Stimulated activated CD4-positive, alpha-beta T cell treated with anti-CD3 and anti-CD28 coated beads, Interleukin-2, amount 100 ng/mL, for 24 hours (primary cell): ENCODE results near the gene COG3.

Source experiments
- DNase-seq, 2 donors: peaks; one replicate each; pipeline ENCODE4 v3.0.0-alpha.2; 2020

The COG3 gene

DNA sequence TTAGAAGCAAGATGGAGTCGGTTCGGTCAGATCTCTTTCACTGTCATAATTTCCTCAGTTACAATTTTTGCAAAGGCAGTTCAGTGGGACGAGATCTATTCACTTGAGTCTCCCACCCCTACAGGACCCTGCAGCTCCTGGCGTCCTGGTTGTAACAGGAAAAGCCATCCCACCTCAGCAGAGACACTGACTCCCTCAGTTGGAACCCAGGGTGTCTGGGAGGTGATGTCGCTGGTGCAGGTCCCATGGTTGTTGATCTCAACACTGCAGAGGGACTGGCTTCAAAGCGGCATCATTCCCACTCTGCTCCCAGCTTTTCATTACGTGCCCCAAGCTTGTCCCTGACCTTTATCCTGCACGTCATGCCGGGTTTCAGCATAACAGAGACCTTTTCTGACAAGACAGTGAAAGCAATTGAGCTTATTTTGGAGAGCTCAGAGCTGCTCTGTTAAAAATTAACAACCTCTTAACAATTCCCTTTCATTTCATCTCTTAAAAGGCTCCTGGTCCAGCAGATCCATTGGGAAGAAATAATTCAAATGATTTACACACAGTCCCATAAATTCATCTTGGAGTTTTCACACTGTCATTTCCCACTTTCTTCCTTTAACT, 17.6 kb upstream of the COG3 start:
- no peak for DNase-seq

DNA sequence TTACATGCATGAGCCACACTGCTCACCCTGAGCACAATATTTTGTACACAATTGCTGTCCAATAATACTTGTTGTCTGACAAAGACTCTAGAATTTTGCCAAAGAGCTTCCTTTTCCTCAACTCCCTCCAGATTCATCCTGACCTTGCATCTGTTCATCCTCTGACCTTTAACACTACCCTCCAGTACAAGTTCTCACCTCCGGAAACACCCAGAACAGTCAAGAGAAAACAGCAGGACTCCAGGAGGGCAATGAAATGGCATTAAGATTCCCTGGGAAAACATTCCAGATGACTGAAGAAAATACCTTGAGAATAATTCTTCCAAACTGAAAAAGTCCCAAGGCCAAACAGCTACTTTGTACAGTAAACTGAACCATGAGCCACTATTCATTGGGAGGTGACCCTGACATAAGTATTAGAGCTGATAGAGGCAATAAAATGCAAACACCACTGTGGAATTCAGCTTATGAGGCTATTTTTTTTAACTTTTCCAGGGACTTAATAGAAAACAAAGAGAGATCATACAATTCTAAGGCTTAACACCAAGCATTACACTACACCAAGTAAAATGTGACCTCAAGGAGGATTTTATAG, 15.7 kb upstream of the COG3 start:
- no peak for DNase-seq

DNA sequence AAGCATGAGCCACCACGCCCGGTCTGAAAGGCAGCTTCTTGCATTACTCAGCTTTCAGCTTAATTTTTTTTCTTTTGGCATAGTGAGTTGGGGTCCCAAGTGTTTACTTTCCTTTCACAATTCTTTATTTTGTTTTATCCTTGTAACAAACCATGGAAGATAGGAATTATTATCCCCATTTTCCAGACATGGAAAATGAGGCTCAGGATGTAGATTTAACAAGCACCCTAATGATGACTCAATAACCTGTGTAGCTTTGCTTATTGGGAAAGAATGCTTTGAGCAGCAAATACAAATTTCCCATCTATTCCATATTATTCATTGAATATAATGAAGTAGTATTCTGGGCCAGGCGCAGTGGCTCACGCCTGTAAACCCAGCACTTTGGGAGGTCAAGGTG, 13.5 kb upstream of the COG3 start:
- DNase-seq = no peak

DNA sequence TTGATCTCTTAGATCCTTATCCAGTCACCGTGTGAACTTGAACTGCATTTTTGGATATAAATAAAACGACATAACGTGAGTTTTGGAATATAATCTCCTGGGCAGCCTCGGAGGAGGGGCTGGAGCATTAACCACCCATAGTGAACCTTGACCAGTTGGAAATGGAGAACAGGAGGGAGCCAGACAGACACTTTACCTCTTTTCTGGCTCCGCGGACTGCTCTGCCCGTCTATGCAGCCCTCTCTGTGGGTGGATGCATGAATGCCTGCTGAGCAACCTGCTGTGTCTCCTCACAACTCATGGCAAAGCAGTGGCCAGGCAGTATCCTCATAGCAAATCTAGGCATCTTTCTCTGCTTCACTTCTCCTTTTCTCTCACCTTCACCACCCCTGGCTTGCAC, 10.5 kb upstream of the COG3 start:
- no peak for DNase-seq

DNA sequence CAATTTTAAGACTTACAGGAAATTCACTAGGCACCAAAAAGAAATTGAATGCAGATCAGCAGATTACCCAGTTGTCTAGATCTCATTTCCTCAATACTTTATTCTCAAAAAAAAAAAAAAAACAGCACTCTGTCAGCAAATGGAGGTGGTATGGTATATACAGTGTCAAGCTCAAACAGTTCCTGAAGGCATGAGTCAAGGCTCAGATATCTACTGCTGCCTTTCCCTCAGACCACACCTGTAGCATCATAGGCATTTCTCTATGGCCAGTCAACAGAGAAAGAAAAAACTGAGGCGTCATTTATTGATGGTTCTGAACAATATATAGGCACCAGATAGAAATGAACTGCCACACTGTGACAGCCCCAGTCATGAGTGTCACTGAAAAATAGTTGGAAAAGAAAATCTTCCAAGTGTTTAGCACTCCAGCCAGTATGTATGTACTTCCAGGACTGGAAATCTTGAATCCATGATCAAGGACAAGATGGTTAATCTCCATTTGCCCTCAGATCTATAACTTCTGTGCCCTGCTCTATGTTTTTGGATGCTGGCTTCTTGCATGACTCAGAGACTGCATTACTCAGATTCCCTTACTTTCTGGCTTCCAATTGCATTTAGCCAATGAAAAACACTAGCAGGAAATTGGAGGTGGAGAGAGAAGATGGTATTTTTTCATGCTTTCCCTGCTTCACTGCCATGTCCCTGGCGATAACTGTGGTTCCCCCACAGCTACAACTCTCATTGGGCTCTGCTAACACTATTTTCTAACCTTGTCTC, 8.4 kb upstream of the COG3 start:
- no peak for DNase-seq

DNA sequence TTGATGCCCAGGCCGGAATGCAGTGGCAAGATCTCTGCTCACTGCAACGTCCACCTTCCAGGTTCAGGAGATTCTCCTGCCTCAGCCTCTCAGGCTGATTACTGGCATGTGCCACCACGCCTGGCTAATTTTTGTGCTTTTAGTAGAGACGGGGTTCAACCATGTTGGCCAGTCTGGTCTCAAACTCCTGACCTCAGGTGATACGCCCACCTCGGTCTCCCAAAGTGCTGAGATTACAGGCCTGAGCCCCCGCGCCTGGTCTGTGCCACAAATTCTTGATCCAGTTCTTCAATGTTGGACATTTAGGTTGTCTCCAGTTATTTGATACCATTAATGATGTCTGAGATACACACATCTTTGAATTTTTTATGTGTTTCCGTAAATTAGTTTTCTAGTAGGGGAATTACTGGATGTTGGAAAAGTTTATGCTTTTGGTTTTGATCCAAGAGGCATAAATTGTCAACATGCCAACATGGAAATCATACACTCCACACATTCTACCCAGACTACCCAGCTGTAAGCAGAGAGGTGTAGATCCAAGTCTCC, 525 bp upstream of the COG3 start:
- DNase-seq = no peak

DNA sequence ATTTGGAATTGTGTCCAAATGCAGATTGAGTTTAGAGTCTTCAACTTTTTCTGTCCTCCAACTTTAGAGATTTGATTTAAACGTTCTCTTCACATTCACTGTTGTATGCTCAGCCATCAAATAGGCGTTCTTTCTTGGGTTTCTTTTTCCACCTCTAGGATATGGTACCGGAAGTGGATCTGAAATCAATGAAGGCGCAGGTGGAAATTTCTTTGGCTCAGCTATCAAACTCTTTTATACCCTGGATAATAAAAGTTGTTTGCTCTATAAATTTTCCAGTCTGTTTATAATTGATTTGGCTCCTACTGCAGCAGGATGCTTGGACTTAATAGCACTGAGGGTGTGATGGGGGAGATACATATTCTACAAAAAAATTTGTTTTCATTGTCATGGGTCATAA, 1.6 kb downstream of the COG3 start:
- no peak for DNase-seq

DNA sequence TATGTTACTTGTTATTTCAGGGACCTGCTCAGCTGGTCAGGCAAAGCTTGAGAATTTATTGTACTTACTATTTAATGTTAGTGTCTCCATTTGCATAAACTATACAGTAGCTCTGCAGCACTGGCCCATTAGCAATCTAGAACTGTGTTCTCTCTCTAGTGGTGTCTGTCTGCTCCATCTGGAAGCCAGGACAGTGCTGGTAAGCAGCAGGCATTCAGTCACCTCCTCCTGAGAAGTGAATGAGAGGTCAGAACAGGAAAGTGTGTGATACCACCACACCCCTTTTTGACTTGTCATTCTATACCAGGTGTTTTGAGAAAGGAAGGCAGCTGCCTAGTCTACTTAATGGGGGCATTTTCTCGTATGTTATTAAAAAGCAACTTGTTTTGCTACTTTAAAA, 3.9 kb downstream of the COG3 start:
- DNase-seq = no peak

DNA sequence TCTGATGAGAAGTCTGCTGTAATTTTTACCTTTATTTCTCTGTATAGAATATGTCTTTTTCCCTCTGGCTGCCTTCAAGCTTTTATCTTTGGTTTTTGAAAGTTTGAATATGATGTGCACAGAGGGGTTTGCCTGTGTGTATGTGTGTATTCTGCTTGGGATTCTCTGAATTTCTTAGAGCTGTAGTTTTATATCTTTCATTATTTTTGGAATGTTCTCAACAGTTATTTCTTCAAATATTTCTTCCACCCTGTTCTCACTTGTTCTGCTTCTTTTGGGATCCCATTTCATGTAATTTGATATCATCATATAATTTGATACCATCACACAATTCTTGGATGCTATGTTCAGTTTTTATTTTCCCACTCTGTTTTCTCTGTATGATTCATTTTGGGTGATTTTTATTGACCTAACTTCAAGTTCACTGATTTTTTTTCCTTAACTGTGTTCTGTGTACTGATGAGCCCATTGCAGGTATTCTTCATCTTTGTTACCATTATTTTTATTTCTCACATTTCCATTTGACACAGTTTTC, 7.5 kb downstream of the COG3 start:
- DNase-seq = no peak

DNA sequence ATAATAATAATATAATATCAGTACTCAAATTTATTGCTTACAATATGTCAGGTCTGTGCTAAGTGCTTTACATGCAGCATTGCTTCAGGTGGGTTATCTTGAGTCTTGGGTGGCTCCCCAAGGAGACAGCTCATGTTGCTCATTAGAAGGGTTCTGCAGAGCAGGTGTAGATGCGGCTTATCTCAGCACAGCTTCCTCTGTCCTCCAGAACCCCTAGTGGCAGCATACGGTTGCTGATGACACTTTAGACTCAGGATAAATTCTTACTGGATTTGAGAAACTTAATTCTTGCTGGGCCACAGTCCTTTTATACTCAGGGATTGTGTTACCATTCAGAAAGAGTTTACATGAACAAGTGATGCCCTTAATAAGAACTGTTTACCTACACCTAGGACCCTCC, 8.9 kb downstream of the COG3 start:
- DNase-seq = no peak

DNA sequence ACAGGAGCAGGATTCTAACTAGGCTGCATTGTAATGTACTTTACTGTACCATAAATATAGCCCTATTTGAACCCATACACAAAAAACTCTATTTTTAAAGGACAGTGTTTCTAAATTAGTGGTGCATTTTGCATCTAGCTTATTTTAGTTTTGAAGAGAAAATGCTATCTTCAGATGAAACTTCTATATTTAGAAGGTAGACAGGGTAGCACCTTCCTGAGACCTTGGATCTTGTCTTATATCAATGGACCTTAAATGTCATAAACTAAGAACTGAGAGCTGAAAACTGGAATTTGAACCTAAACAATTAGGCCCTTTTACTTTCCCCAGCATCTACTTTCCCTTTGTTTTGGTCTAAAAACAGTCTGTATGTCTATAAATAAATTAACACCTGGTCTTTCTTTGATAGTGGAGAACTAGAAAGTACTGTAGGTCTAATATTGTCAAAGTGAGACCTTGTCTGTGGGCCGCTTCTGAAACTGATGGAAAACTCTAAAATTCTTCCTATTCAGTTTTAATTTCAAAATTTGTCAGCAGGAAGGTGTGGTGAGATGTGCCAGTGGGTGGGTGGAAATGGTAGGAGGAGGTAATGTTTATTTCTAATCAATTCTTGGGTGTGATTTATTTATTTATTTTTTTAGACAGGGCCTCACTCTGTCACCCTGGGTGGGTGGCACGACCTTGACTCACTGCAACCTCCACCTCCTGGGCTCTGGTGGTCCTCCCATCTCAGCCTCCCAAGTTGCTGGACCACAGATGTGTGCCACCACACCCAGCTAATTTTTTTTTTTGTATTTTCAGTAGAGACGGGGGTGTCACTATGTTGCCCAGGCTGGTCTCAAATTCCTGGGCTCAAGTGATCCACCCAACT, 10.1 kb downstream of the COG3 start:
- DNase-seq = no peak

DNA sequence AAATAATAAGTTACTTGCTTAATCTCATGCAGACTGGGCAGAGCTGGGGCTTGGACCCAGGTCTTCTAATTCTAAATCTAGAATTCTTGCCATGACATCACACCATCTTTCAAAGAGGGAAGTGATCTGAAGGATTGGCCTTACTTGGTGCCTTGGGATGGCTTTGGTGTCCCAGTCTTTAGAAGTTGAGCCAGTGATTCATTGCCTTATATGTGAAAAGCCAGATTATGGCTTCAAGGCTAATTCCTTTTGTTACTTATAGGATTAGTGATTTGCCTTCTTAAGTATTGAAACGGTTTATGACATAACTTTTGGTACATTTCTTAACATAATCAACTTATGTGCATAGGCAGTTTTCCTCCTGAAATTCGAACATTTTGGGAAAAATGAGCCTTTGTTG, 14.9 kb downstream of the COG3 start:
- DNase-seq = no peak

DNA sequence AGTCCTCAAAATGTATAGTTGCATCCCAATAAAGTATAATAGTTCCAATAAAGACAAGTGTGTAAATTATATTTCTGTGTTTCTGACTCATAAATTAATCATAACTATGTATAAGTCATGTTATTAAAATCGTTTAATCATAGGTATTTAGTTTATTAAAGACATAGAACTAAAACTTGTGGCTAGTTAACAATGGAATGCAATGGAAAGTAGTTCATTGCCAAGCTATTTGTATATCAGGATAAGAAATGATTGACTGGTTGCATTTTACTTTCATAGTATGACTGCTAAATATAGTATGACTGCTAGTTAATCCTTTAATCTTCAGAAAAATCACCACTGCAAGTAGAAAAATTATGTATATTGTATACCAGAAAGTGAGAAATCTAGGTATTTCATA, 16.9 kb downstream of the COG3 start:
- no peak for DNase-seq

DNA sequence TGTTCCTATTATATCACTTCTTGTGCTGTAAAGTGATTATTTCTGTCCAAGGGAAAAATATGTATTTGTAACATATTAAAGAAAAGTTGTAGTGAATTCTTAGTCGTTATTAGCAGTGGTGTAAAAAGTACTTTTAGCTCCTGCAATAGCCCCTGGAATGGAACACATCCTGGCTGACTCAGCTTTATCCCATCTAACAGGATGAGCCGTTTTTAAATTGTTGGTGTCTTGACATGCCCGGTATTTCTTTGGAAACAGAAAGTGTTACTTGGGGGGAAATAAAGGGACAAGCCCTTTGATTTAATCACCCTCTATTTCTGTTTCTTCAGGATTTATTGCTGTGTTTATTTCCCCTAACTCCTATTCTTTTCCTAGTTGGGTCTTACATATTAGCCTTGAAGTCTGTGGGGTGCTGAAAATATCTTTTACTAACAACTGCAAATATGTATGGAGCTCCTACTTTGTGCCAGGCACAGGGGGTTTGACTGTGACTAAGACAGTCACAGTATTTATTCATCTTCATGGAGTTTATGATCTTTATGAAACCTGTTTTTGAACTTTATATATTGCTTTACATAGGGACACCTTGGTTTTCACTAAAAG, 17.9 kb downstream of the COG3 start:
- no peak for DNase-seq

DNA sequence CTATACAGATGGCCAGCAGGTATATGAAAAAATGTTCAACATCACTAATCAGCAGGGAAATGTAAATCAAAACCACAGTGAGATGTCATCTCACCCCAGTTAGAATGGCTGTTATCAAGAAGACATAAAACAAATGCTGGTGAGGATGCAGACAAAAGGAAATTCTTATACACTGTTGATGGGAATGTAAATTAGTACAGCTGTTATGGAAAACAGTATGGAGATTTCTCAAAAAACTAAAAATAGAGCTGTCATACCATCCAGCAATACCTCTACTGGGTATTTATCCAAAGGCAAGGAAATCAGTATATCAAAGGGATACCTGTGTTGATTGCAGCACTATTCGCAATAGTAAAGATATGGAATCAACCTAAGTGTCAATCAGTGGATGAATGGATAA, 22.9 kb downstream of the COG3 start:
- DNase-seq = no peak

DNA sequence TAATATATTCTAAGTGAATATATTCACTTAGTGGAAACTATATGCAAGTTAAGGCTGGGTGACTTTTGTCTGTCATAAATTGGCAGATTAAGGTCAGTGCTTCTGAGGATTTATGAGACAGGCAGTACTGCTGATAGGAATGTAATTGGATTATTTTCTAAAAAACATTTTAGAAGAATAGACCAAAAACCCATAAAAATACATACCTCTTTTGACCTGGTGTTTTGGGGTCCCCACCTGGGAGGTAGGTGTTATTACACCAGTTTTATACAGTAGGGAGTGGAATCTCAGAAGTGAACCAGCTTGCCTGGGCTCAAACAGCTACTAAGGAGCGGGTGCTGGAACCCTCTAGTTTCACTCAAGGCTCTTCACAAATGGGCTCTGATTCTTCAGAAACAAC, 25.3 kb downstream of the COG3 start:
- no peak for DNase-seq

DNA sequence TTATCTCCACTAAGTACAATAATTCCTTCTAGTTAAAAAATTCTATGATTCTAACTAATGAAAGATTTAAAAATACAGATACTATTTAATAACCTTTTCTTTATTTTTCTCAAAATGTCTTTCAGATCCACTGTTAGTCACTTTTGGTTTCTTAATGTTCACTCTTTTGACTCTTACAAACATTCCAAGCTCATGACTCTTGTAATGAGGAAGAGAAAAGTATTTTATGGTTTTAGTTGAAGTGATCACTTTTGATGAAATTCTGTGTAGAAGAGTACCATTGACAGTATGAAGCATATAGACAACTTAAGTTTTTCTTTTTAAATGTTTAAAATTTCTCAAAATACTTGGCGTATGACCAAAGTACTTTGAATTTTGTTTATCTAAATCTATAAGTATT, 27.8 kb downstream of the COG3 start:
- no peak for DNase-seq

DNA sequence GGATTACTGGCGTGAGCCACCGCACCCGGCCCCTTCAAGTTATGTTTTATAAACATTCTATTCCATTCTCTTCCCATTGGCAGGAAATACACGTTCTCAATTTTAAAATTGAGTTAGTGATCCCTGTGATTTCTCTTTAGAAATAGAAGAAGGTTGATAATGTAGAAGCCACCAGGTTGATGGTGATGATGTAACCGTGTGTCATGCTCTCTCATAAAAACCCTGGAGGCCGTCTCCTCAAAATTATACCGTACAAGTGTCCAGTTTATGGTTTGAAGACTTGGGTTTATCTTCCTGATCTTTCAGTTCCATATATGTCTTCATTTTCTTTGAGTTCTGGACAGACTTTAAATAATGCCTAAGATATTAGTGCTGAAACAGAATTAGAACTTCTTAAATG, 32.2 kb downstream of the COG3 start:
- DNase-seq = no peak

DNA sequence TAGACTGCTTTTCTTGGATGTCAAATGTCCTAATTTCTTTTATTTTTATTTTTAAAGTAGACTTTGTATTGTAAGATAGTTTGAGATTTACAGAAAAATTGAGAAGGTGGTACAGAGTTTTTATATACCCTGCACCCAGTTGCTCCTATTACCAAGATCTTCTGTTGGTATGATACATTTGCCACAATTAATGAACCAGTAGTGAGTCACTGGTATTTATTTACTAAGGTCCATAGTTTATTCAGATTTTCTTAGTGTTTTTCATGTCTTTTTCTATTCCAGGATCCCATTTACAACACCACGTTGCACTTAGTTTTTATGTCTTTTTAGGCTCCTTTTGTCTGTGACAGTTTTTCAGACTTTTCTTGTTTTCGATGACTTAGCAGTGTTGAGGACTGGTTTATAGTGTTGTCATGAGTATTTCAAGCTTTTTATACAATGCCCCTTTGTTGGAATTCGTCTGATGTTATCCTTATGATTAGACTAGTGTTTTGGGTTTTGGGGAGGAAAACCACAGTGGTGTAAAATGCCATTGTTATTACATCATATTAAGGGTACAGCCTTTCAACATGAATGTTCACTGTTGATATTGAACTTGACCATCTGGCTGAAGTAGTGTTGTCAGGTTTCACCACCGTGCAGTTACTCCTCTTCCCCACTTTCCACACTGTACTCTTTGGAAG, 35.9 kb downstream of the COG3 start:
- no peak for DNase-seq

DNA sequence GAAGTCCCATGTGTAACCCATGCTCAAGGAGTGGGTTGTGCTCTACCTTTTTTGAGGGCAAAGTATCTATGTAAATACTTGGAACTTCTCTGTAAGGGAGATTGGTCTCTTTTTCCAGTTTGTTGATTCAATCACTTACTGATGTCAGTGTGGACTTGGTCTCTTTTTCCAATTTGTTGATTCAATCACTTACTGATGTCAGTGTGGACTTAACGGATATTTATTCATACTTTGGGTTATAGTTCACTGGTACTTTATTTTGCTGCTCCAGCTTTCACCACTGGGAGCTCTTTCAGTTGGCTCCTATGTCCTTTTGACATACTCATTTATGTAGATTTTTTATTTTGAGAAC, 36.4 kb downstream of the COG3 start:
- DNase-seq = no peak

DNA sequence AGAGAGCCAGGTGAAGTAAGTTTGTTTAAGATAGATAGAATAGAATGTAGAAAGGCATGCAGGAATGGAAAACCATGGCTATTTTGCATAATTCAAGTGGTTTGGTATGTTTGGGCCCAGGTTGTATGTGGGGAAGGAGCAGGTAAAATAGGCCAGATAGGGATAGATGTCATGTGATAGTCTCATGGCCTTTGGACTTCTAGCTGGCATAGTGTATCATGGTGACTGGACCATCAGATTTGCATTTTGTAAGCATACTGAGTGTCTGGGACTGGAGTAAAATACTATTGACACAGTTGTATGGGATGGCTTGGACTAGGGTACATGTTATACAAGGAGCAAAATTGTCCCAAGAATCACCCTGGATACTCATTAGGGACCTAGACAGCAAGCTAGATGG, 38.9 kb downstream of the COG3 start:
- no peak for DNase-seq

DNA sequence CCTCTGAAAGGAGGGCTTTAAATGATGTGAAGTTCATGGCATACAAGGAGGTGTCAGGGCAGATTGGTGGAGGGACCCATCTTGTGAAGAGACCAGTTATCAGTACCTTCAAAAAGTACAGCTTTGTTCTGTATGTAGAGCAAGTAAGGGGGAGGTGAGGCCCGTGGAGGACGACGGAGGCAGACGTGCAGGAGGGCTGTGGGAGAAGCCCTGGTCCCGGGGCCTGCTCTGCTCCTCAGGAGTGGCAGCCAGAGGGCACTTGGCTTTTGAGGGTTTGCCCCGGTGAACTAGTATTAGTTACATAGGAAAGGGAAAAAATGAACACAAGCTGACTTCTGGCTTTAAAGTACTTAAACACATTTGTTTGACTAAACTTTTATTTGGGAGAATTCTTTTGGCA, 42.1 kb downstream of the COG3 start:
- DNase-seq = no peak
